Stimulated activated CD8-positive, alpha-beta memory T cell treated with anti-CD3 and anti-CD28 coated beads, Interleukin-2, amount 100 ng/mL, for 1 hour (primary cell): Measurements from ENCODE around the gene MGA.

Experiments used
- DNase-seq, 2 donors: peaks; one replicate each; pipeline ENCODE4 v3.0.0-alpha.2; 2020; ENCODE audit warnings: low read depth in 2 of 2

The MGA gene

DNA sequence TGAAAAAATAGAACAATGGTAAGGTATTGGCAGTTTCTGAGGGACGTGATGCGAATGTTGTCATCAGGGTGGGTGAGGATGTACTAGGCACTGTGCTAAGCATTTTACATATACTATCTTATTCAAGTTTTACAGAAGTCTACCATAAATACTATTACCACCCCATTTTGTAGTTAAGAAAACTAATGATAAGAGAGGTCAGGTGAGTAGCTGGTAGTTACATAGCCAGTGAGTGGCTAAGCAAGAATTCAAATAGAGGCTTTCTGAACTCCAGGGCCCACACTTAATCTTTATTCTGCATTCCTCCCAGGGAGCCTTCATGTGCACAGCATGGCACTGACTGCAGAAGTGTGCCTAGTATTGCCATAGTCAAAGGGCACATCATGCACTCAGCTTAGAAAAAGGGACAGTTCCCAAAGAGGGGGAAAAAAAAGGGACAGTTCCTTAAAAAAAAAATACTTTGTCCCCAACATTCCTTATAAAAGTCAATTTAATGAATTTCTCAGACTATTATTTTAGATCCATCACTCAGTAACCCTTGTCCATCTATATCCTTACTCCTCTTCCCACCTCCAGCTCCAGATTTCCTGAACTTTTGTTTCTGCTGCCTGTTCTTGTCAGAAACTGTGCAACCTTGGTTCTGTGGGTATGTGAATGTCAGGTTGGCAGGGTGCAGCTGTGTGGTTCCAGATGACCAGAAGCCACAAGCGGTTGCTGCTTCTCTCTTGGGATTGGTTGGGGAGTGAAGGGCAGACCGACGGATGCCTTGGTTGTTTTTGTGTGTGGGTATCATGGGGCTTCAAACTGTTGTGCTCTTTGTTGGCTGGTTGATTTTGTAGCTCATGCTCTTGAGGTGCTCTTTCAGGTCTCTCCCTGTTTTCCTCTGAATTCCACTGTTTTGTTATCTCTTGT lies 122.4 kb downstream of the MGA start:
- DNase-seq, result no peak

DNA sequence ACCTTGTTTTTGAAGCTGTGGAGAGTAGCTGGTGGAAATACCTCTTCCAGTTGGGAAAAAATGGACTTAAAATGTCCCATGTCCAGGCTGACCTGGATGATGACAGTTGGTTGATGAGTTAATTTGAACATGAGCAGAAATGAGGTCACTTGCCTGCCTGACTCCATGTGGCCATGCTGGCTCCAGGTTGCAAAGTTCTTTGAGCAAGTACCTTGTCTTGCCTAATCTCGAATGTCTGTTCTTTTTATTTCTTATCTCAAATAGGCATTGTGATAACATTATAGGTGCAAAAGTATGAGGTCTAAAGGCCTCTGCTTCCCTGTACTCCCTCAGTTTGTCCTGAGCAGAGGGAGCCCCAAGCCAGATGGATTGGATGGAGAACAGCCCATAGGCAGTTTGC lies 123.1 kb downstream of the MGA start:
- no peak for DNase-seq

DNA sequence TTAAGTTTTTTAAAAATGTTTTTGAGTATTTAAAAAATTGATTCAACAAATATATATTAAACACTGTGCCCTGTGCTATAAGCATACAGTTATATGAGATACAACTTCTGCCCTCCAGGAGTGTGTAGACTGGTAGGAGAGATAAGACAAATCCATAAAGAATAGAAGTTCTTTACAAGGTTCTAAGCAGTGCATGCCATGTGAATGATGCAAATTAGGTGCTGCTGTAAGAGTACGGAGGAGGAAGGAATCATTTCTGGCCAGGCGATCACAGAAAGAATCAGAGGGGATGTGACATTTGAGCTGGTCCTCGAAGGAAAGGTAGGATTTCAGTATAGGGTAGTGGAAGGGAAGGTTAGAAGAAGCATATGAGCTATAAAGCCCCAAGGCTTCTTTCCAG lies 128.1 kb downstream of the MGA start:
- no peak for DNase-seq

DNA sequence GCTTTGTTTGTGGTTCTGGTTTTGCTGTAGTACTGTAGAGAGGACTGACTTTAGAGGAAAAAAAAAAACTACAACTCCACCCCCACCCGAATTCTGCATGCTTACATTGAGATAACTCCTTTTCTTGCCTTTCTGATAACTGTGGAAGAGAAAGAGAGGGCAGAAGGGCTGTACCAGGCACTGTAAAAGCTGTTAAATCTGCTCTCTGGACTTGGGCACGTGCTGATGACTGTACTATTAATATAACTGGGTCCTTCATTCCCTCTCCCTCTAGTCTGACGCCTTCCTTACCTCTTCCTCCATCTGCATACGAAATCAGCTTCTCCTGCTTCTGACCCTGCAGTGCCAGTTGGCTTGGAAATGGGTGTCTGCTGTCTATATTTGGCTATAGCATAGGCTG lies 129.0 kb downstream of the MGA start:
- DNase-seq, result no peak

DNA sequence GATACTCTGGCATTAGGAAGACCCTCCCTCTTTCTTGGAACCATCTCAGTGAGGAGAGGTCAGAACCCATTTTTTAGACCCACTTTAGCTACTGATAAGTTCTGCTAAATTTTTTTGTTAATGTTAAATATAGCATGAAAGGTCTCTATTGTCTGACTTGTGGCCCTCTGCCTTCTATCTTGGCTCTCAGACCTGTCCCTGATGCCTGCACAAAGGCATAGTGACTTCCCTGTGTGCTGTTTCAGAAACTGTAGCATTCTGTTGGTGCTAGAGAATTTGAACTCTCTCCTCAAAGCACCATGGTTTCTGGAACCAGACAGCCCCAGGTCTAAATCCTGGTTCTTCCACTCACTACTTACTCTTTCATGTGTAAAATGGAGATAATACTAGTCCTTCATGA lies 129.5 kb downstream of the MGA start:
- no peak for DNase-seq

DNA sequence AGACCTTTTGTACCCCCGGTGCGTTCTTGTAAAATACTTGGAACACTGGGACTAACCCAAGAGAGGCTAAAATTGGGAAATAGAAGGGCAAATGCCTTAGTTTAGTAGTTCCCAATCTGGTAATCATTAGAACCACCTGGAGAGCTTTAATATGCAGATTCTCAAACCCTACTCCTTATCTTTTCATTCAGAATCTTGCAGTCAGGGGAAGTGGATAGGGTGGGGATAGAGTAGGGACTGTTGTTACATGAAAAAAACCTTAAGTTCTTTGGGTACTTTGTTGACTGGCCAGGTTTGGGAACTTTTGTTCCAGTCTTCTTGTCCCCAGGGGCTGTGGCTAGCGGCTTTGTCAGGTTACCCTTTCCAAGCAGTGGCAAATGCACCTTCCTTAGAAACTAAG lies 130.0 kb downstream of the MGA start:
- no peak for DNase-seq

DNA sequence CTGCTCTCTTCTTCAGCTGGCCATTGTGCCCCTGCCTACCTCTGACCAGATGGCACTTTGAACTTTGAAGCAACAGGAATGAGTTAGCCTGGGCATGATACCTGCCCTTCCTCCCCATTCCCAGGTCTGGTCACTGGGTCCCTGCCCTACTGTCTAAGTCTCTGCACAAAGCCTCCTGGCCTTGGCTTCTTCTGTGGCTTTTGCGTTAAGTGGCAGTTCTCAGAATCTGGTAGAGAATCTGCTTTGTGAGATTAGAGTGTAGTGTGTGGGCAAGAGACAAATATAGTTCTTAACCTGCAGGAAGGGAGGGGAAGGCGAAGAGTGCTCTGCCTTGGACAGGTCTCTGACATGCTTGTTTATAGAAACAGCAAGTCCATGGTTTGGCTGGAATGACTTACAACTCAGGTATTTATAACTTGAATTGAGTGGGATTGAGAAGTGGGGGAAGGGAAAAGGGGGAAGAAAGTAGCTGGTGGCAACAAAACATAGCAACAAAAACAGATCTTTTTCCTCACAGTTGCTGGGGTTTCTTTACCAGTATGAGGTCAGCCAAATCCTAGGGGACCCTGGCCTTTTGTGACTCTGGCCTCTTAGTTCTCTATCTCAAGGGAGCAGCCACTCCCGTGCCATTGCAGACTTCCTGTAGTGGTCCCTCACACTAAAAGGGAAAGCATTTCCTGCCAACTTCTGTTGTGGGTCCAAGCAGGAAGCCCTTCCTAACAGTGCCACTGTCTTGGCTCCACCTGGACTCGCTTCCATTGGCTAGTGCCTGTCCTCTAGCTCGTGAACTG lies 130.7 kb downstream of the MGA start:
- DNase-seq, result no peak

DNA sequence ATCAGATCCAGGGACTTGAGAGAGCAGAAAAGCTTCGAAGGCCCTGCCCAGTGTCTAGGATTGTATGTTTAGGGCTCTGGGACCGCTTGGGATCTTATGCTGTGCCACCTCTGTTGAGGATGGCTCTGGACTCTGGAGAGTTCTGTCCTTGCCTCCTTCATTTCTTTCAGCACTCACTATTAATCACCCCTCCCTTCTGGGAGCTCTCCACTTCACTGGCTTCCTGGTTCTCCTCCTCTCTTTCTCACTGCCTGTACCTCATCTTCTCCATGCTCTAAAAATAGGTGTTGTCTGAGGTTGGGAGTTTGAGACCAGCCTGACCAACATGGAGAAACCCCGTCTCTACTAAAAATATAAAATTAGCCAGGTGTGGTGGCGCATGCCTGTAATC lies 131.3 kb downstream of the MGA start:
- DNase-seq, result no peak

DNA sequence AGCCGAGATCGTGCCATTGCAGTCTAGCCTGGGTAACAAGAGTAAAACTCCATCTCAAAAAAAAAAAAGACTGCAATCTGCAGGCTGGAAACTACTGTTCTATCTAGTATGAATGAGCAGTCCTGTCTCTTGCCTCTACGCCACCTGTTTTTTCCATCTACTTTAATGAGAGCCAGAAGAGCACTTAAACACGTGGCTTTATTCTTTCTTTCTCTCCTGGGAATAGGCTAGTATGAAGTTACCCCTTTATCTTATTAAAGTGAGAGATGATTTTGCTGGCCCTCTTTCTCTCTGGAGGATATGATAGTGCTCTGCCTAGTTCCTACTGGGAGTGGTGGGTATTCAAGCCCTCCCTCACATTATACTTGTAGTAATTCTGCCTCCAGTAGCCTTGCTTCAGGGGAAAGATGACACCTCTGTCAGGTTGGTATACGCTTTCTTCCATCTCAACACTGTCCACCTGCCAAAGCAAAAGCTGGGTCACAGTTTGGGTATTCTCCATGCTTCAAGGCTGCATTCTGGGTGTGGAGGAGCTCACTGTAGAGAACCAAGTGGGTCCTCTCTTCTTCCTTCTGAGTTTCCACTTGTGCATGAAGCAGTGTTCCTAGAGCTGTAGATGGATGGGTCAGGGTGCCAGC lies 131.9 kb downstream of the MGA start:
- no peak for DNase-seq

DNA sequence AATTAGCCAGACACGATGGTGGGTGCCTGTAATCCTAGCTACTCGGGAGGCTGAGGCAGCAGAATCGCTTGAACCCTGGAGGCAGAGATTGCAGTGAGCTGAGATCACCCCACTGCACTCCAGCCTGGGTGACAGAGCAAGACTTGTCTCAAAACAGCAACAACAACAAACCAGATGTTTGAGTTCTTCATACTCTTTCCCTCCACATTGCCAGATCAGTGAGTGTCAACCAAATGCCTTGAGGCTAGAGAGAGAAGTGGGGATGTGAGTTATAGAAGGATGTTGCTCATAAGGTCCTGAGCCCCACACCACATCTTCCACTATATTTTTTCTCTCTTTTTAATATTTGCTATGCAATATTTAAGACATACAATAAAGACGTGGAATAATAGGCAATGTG lies 133.9 kb downstream of the MGA start:
- no peak for DNase-seq

DNA sequence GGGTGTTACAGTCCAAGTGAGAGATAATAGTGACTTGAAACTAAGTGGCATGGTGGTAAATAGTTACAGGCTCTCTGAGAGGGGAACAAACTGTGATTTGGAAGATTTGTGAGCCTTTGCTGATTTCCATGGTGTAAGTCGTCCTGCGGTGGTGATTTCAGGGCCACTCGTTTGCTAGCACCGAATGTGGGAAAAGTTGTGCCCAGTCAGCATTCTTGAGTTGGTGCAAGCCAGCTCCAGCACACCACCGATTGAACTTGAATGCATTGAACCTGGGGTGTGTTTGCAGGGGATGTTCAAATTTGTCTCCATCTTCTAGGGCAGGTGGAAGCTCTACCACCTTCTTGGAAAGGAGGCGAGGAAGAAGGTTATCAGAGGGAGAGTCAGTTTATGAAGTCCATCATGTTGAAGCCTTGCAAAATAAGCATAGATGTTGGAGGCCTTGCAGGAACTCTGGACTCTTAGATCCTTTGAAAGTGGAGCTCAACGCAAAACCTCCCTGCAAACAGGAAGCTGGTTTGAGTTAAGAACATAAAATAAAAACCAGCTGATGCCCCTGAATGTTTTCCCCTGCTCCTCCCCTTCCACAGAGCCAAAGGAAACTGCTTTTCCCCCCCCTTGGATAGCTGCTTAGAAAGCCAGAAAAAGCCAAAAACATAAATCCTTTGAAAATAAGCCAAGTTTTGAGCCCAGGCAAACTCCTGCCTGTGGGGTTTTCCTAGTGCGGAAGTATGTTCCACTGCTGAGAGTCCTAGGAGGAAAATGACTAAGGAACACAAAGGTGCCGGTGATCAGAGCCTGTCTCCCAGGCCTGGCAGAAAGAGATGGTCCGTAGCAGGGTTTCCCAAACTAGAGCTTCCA lies 136.0 kb downstream of the MGA start:
- no peak for DNase-seq

DNA sequence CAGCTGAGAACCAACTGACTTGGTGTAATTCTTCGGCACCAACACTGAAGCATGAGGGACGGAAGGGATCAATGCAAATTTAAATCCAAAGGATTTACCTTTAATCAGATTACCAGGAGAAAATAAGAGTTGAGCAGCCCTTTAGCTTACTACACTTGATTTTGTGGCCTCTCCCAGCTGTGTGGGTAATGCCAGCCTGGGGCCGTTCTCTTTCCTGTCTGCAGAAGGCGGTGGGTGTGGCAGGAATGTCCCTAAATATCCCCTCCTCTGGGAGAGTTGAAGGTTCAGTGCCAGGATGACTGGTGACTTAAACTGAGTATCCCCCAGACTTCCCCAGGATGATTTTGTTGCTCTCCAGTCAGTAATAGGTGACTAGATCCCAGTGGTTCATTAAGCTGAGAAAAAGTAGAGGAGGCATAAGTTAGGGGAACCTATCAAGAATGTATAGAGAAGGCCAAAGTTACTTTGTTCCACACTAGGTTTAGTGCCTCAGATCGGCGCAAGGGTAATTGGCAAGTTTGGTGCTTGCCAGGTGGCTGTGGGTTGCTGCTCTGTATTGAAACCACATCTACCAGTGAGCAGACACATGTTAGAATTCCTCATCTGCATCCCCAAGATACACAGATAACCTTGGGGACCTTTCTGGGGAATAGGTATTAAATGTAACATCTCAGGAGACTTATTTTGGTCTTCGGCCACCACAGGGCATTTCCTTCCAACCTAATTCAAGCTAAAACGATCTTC lies 137.2 kb downstream of the MGA start:
- DNase-seq, result no peak

DNA sequence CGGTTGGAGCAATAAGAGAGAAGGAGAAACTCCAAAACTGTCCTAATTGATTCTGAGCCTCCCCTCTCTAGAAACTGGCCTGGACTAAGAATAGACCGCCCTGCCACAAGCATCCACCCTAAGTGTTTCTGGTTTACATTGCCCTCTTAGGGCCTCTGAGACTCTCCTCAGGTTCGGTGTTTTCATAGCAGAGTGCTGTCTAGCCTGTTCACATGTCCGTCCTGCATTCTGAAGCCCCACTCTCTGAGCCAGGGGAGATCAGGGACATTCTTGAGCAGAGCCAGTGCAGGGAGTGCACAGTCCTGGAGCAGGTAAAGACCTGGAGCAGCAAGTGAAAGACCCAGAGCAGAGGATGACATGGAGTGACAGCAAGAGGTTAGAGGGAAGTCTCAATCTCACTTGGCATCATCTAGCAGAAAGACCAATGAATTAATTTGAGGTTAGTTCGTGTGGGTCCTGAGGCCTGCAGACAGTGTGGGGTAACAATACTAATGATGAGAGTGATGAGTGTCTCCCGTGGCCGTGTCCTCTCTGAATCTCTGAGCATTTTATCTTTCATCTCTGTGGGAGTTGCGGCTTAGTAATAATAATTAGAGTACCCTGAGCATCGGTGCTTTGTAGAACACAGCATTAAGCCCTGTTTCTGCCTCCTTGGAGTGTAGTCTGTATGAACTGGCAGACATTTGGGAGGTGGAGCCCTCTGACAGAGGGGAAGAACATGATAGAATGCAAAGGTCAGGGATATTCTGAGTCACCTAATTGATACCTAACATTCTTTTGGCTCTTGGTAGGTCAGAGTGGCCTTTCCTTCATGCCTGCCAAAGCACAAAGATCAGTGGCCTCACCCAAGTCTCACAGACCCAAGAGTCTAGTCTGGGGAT lies 138.6 kb downstream of the MGA start:
- DNase-seq, result no peak

DNA sequence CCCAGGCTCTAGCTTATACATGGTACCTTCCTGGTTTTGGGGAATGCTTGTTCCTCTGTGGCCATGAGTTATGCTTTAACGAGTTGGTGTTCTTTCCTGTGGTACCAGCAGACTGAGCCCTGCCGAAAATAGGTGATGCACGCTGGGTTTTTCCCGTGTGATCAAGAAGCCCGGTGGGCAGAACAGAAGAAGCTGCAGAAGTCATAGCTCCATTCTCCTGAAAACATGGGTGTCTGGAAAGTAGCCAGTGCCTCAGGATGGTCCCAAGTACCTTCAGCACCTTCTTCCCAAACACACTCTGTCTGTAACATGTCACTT lies 139.2 kb downstream of the MGA start:
- DNase-seq, result no peak

DNA sequence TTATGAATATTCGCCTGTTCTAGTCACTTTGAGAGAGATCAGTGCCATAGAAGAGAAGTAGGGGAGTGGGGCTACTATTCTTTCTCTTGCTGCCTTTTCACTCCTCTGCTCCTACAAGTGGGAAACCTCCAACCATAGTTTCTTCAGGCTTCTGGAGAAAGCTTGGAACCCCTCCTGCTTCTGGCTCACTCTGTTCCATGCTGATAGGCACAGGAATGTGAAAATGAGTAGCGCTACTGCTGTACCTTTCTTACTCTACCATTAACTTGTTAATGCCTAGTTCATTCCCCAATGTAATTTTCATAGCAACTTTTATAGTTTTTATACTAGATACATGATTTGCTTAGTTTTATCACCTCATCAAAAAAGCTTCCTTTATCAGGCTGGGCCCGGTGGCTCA lies 141.0 kb downstream of the MGA start:
- no peak for DNase-seq

DNA sequence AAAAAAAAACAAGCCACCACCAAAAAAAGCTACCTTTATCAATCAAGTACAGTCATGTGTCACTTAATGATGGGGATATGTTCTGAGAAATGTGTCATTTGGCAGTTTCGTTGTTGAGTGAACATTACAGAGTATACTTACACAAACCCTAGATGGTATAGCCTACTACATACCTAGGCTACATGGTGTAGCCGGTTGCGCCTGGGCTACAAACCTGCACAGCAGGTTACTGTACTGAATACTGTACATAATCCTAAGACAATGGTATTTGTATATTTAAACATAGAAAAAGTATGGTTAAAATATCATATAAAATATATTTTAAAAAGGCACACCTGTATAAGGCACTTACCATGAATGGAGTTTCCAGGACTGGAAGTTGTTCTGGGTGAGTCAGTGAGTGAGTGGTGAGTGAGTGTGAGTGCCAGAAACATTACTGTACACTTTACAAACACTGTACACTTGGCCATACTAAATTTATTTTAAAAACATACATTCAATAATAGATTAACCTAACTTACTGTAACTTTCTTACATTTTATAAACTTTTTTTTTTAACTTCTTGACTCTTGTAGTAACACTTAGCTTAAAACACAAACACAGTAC lies 141.7 kb downstream of the MGA start:
- no peak for DNase-seq

DNA sequence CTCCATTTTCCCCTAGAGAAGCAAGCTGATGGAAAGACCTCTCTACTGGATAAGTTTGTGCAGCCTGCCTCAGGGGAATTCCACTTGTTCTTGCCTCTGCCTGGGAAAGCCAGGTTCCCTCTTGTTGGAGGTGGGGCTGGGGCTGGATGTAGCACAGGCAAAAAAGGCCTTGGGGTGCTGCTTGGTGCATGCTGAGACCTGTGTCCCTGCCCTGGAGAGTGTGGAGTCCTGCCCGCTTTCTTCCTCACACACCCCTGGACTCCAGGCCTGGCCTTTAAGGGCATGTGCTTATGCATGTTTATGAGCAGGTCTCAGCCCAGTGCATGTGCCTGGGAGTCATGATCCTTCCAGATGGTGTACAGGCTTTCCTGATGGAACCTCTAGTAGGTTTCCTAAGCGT lies 144.2 kb downstream of the MGA start:
- no peak for DNase-seq

DNA sequence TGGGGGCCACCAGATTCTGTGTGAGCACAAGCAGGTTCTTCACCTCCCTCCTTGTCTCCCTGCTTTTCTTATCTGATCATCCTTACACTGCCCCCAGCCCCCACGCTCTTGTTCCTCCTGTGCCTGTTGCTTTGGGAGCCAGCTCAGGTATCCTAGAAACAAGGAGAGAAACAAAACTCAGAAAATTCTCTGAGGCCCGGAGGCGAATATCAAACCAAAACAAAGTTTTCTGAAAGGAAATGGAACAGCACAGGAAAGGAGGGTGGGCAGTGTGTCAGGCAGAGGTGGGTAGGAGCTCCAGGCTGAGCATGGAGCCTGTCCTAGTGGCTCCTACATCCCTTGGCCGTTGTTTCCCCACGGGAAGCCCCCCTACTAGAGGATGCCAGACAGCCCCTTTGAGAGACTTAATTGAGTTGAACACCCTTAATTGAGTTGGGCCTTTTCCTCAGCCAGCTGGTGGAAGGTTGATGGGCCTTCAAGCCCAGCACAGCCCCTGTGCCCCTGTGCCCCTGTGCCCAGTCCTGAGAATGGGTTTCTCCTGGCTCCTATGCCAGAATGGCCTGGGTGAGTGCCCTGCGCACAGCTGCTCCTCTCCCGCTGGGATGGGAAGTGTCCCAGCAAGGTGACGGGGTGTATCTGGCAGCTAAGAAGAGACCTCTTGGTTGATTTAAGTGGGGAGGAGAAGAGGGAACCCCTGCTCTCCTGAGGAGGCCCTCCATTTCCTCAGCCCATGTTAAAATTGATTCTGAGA lies 144.9 kb downstream of the MGA start:
- DNase-seq, result no peak

DNA sequence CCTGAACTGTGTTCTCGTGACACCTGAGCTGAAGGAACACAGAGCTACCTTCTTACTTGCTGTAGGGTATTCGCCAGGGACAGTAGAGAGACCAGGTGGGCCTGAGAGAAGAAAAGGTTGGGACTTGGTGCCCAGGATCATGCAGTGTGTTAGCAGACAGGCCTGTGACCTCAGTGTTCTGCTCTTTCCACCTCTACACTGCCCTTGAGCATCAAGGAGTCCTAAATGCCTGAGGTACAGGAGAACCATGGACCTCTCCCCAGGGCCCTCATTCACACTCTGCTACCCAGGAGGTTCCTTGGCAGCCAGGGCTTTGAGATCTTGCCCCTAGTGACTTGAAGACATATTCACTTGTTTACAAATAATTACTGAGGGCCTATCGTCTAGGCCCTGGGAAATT lies 145.5 kb downstream of the MGA start:
- no peak for DNase-seq
